DMS114 treated with DMSO at 0.1 percent for 48 hours (cell line): ENCODE measurements around the gene INSM1.
"Not testable (repeated sequence)": the region's sequence is repeated elsewhere in the genome, so short reads cannot be mapped to it uniquely, and the experiment has no call there.

ENCODE experiments used
- DNase-seq: peaks from one replicate; lab custom pipeline; 2025; ENCODE audit not compliant: unreplicated experiment; lab: John Stamatoyannopoulos, UW

The INSM1 gene

GRCh38 chr20:20367575-20368417, at the start of gene INSM1:
INSM1 (plus strand) TSS chr20:20368104; CDS start chr20:20368268, 164 bp downstream.
- DNase-seq: no peak

DNA sequence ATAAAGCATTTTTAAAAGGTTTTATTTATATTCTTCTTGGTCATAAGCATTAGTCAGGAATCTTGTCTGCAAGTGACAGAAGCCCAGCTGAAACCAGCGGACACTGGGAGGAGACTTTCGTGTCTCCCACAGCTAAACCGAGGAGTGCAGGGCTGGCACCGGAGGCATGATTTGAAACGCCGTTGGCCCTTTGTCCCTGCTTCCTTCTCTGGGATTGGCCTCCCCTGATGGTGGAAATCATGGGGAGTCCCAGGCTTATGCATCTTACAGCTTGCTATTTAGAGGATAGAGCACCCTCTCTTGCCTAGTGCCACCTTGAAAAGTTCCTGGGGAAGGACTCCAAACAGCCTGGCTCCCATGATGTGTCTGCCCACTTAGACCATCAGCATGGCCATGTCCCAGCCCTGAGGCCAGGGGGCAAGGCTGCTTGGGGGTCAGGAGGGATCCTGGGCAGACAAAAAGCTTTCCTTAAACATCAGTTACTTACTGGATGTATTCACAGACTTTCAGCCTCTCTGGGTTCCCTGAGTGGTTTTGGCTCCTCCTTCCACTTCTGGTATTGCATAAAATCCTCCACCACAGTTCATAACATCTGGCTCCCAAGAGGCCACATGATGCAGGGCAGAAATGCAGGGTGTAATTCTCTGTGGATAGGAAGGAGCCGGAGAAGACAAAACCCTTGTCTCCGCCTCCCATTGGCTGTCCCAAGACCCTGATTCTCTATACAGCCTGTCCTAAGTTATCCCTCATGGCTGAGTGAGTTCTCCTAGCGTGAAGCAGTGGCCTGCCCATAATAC, 49.3 kb upstream of the INSM1 start:
- DNase-seq: no peak

DNA sequence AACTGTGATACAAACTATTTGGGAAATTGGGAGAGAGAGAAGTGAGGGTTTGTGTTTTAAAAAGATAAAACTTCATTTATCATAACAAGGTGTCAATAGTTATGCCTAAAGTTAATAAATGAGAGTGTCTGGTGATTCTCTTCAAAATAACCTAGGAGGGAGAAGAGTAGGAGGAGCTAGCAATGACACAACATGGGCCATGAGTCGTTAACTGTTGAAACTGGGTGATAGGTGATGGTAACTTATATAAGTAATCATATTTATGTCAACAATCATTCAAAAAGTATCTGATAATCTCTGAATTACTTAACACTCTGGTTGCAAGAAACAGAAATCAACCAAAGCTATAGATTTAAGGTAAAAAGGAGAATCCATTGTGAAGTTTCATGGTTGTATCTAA, 46.8 kb upstream of the INSM1 start:
- no peak for DNase-seq

DNA sequence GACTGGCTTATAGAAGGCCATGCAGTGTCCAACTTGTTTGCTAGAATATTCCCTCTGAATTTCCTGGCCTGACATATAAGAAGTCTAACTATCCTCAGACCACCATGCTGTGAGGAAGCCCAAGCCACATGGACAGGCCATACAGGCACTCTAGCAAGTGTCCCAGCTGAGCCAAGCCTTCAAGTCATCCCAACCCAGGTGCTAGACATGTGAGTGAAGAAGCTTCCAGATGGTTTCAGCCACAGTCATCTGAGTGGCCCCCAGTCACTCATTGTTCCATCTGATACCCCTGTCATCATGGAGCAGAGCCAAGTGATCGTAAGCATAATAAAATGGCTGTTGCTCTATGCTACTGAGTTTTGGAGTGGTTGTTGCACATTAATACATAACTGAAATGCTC, 46.0 kb upstream of the INSM1 start:
- no peak for DNase-seq

- no peak for DNase-seq
Measured at GRCh38 chr20:20322912-20323311, 45.0 kb upstream of the INSM1 start.

DNA sequence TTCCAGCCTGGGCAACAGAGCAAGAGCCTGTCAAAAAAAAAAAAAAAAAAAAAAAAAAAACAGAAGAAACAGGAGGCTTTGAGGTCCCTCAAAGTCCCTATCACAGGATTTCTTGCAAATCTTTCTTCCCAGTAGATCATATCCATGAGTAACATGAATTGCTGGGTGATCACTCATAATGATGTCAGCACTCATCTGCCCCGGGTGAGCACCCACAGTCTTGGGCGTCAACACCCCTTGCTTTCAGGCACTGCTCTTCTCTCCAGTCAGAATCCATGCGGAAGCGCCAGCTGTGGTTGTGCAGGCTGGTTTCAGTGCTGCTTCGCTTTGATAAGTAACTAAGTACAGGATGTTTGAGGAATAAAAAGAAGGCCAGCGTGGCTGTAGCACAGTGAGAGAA, 40.2 kb upstream of the INSM1 start:
- no peak for DNase-seq

DNA sequence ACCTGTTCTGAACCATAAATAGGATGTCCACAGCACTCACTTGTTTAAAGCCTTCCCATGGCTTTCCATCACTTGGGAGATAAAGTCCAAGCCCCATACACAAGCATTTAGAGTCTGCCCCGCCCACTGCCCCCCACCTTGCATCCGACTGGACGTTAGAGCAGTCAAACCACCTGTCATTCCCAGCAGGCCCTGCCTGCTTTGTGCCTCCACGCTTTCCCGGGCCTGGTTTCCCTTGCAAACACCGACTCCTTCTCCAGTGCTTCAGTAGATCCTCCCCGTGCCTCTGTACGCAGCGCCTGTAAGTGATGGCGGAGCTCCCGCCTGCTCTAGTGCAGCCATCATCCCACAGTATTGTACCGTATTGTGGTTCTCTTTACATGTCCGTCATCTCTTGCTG, 38.3 kb upstream of the INSM1 start:
- no peak for DNase-seq

GRCh38 chr20:20331156-20331555, 36.7 kb upstream of the INSM1 start:
- DNase-seq: no peak

DNA sequence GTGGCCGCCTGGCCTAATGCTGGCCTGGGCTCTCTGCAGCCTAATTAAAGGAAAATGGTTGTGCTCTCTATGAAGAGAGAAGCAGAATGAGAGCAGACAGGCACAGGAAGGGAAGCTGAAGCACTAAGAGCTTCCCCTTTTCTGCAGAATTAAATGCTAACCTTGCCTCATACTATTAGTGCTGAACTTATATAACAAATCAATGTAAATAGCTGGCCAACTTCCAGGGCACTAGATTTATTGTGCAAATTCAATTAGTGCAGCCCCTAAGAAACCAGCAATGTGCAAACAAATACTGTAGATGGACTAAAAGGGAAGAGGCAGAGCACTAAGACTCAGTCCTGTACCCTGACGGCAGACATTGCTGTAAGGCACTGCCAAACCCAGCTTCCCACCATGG, 36.1 kb upstream of the INSM1 start:
- no peak for DNase-seq

GRCh38 chr20:20333866-20334265, 34.0 kb upstream of the INSM1 start:
- no peak for DNase-seq

- DNase-seq: no peak
Measured at GRCh38 chr20:20334489-20334888, 33.4 kb upstream of the INSM1 start.

GRCh38 chr20:20338133-20338730, 29.7 kb upstream of the INSM1 start:
- DNase-seq: no peak

DNA sequence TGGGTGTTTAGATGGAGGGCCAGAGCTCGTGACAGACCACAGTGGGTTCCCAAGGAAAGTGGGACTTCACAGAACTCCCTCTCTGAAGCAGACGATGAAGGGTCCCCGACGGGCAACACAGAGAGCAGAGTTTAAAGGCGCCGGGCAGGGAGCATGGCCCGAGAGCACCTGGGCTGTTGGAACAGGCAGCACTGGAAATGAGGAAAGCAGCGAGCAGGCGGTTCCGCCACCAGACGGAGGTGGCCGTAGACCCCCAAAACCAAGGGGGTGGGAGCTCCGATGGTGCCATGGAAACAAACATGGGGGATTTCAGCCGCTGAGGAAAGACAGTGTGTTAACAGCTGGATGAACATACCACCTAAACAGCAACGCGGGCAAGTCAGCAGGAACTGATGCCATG, 27.5 kb upstream of the INSM1 start:
- DNase-seq: no peak

GRCh38 chr20:20341371-20341770, 26.5 kb upstream of the INSM1 start:
- DNase-seq: no peak

GRCh38 chr20:20342066-20342465, 25.8 kb upstream of the INSM1 start:
- no peak for DNase-seq

- no peak for DNase-seq
Measured at GRCh38 chr20:20343932-20344331, 24.0 kb upstream of the INSM1 start.

DNA sequence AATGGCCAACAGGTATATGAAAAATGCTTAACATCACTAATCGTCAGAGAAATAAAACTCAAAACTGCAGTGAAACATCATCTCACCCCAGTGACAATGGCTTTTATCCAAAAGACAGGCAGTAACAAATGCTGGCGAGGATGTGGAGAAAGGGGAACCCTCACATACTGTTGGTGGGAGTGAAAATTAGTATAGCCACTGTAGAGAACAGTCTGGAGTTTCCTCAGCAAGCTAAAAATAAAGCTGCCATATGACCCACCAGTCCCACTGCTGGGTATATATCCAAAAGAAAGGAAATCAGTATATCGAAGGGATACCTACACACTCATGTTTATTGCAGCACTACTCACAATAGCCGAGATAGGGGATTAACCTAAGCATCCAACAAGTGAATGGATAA, 23.4 kb upstream of the INSM1 start:
- DNase-seq: no peak

- DNase-seq: no peak
Measured at GRCh38 chr20:20353576-20353975, 14.3 kb upstream of the INSM1 start.

- not testable (repeated sequence) for DNase-seq
Measured at GRCh38 chr20:20355503-20355902, 12.4 kb upstream of the INSM1 start.

DNA sequence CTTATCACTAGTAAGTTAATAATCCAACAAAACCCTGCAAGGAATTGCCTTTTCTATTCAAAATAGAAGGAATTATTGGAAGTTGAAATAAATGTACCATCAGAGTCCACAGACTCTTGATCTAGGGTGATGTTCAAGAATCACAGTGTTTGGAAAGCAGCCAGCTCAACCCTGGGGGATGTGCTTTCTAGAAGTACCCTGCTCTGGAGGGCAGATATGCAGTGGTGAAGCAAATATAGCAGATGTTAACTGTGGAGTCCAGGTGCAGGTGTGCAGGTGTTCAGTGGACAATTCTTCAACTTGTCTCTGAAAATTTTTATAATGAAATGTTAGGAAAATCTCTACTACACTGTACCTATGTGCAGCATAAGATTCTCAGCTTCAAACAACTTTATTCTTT, 9.1 kb upstream of the INSM1 start:
- no peak for DNase-seq

DNA sequence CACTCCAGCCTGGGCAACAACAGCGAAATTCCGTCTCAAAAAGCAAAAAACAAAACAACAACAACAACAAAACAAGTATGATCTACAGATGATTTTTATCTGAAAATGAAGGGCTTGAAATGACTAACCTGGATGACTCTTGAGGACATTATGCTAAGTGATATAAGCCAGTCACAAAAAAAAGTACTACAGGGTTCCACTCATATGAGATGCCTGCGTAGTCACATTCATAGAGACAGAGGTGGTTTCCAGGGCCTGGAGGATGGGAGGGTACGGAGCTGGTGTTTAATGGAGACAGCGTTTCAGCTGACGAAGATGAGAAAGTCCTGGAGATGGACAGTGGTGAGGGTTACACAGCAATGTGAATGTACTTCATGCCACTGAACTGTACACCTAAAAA, 8.3 kb upstream of the INSM1 start:
- DNase-seq: no peak

GRCh38 chr20:20360464-20360863, 7.4 kb upstream of the INSM1 start:
- DNase-seq: peak; percentile 44
